ENCODE measurements around the gene UCK1. TPM values are rescaled to one million over a fixed set of nuclear protein-coding genes. Genes with fewer than 3 reads are reported as not detected.

Gene UCK1
- total RNA-seq, 1 donor from 2014 or later, result 30.7 TPM

GRCh38 chr9:131559421-131560000, 28.4 kb upstream of the UCK1 start:
- Histone ChIP-seq H3K27ac (no peak overlapping the region), H3K4me3 (no peak overlapping the region), H3K9ac (no peak overlapping the region), H3K9me3 (ENCODE audit: low read depth) (peaks cover 12% of the 10 kb centered on the region), H3K27me3 (peaks cover 24% of the 10 kb centered on the region), H3K4me2 (no peak overlapping the region), H3K79me2 (ENCODE audit: low read depth) (no peaks in the 10 kb centered on the region), H4K20me1 (ENCODE audit: low read depth) (no peaks in the 10 kb centered on the region), H2AFZ (replicated peaks) (no peak overlapping the region), H3F3A (ENCODE audit: low read depth) (no peaks in the 10 kb centered on the region), H3K36me3 (peaks cover 3% of the 10 kb centered on the region), H3K4me1 (no peaks in the 10 kb centered on the region)
- no peak for DNase-seq (ENCODE audit: low spot score)
- Mint-ChIP-seq H3K9me3 (peaks cover 18% of the 10 kb centered on the region), H3K27ac (no peak overlapping the region), H3K36me3 (no peaks in the 10 kb centered on the region), H3K4me3 (no peak overlapping the region), H3K4me1 (no peaks in the 10 kb centered on the region), H3K27me3 (ENCODE audit: insufficient read depth, low read depth) (peaks cover 17% of the 10 kb centered on the region)
- TF ChIP-seq, protein P1, sequence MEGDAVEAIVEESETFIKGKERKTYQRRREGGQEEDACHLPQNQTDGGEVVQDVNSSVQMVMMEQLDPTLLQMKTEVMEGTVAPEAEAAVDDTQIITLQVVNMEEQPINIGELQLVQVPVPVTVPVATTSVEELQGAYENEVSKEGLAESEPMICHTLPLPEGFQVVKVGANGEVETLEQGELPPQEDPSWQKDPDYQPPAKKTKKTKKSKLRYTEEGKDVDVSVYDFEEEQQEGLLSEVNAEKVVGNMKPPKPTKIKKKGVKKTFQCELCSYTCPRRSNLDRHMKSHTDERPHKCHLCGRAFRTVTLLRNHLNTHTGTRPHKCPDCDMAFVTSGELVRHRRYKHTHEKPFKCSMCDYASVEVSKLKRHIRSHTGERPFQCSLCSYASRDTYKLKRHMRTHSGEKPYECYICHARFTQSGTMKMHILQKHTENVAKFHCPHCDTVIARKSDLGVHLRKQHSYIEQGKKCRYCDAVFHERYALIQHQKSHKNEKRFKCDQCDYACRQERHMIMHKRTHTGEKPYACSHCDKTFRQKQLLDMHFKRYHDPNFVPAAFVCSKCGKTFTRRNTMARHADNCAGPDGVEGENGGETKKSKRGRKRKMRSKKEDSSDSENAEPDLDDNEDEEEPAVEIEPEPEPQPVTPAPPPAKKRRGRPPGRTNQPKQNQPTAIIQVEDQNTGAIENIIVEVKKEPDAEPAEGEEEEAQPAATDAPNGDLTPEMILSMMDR (IDR thresholded peaks at IDR 0.05), result no peak
- TF ChIP-seq EZH2phosphoT487 (IDR thresholded peaks at IDR 0.05), result no peak
- no peak for TF ChIP-seq EZH2 (IDR thresholded peaks at IDR 0.05)

- no peaks in the 10 kb centered on the region for H3K36me3 Mint-ChIP-seq
These were observed 26.9 kb upstream of the UCK1 start for GRCh38 chr9:131557855-131558548.

DNA sequence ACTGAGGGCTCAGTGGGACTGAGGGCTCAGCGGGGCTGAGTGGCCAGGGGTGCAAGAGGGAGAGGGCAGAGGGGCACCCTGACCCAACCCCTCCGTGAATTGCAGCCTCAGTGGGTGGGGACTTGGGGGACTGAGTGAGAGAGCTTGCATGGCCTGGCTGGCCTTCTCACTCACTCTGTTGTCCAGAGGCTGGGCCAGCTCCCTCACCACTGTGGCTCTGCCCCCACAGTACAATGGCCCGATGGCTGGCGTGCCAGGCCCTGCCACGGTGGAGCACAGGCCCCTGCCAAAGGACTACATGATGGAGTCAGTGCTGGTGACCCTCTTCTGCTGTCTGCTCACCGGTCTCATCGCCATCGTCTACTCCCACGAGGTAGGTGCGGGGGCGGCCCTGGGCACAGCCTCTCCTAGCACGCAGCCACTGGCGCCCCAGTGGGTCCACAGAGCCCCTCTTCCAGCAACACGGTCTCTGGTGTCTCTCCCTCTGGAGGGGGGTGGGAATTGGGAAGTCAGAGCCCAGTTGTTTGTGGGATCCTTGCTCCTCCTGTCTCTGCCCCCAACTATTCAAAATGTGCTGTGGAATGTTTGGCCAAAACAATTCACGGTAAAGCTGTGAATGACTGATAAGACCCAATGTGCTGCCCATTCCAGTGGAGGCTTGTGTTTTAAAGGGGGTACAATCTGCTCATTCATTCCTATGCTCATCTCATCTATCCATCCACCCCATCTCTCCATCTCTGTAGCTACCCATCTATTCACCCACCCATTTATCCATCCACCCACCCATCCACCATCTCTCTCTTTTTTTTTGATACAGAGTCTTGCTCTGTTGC, 25.0 kb upstream of the UCK1 start:
- H3K4me1 ChIP-seq, result no peaks in the 10 kb centered on the region
- H3K9ac ChIP-seq, result no peak overlapping the region
- no peaks in the 10 kb centered on the region for H3K79me2 ChIP-seq (ENCODE audit: low read depth)
- Mint-ChIP-seq H3K4me3 (no peak overlapping the region), H3K27ac (no peak overlapping the region), H3K27me3 (ENCODE audit: insufficient read depth, low read depth) (peaks cover 28% of the 10 kb centered on the region), H3K36me3 (no peaks in the 10 kb centered on the region), H3K9me3 (peaks cover 18% of the 10 kb centered on the region), H3K4me1 (no peaks in the 10 kb centered on the region)
- no peak overlapping the region for H3K4me2 ChIP-seq
- no peaks in the 10 kb centered on the region for H4K20me1 ChIP-seq (ENCODE audit: low read depth)
- no peak overlapping the region for H3K4me3 ChIP-seq
- no peak for DNase-seq (ENCODE audit: low spot score)
- H3K9me3 ChIP-seq (ENCODE audit: low read depth), result peaks cover 12% of the 10 kb centered on the region
- peaks cover 3% of the 10 kb centered on the region for H3K36me3 ChIP-seq
- H2AFZ ChIP-seq (replicated peaks), result no peak overlapping the region
- no peak for TF ChIP-seq EZH2phosphoT487 (IDR thresholded peaks at IDR 0.05)
- TF ChIP-seq EZH2 (IDR thresholded peaks at IDR 0.05), result no peak
- TF ChIP-seq, protein P1 (IDR thresholded peaks at IDR 0.05), result no peak
- H3K27ac ChIP-seq, result no peak overlapping the region
- peaks cover 42% of the 10 kb centered on the region for H3K27me3 ChIP-seq
- no peaks in the 10 kb centered on the region for H3F3A ChIP-seq (ENCODE audit: low read depth)

More at GRCh38 chr9:131557855-131558548, 26.9 kb upstream of the UCK1 start:
- Histone ChIP-seq H3K9me3 (ENCODE audit: low read depth) (peaks cover 12% of the 10 kb centered on the region), H3K9ac (no peak overlapping the region), H3K4me1 (no peaks in the 10 kb centered on the region), H3K27ac (no peak overlapping the region), H2AFZ (replicated peaks) (no peak overlapping the region), H3K27me3 (peaks cover 39% of the 10 kb centered on the region), H4K20me1 (ENCODE audit: low read depth) (no peaks in the 10 kb centered on the region), H3K4me3 (no peak overlapping the region), H3F3A (ENCODE audit: low read depth) (no peaks in the 10 kb centered on the region), H3K79me2 (ENCODE audit: low read depth) (no peaks in the 10 kb centered on the region), H3K4me2 (no peak overlapping the region), H3K36me3 (peaks cover 3% of the 10 kb centered on the region)
- no peak overlapping the region for H3K27ac Mint-ChIP-seq
- H3K9me3 Mint-ChIP-seq, result peaks cover 22% of the 10 kb centered on the region
- TF ChIP-seq EZH2phosphoT487 (IDR thresholded peaks at IDR 0.05) (no peak), EZH2 (IDR thresholded peaks at IDR 0.05) (no peak)
- TF ChIP-seq, protein P1 (IDR thresholded peaks at IDR 0.05), result no peak
- no peak for DNase-seq (ENCODE audit: low spot score)
- H3K27me3 Mint-ChIP-seq (ENCODE audit: insufficient read depth, low read depth), result peaks cover 20% of the 10 kb centered on the region
- no peak overlapping the region for H3K4me3 Mint-ChIP-seq
- H3K4me1 Mint-ChIP-seq, result no peaks in the 10 kb centered on the region
